Osteoblast (primary cell): ENCODE data around the gene OR6C76. TPM values are rescaled to one million over a fixed set of nuclear protein-coding genes. Genes with fewer than 3 reads are reported as not detected.

Experiments
- DNase-seq: peaks from one replicate; pipeline ENCODE4 v3.0.0; 2011; ENCODE audit warnings: low spot score, mixed read lengths; ENCODE audit not compliant: insufficient read length; ENCODE audit errors: missing footprints
- H2AFZ ChIP-seq: 2 replicates; pipeline ENCODE4 v1.6.0; 2011; ENCODE audit warnings: mild to moderate bottlenecking, low read length
- H3K27ac ChIP-seq: 2 replicates; pipeline ENCODE4 v1.5.1; 2011; ENCODE audit warnings: mild to moderate bottlenecking, low read depth, low read length, moderate library complexity
- H3K27me3 ChIP-seq: 2 replicates; pipeline ENCODE4 v1.6.0; 2012; ENCODE audit warnings: mild to moderate bottlenecking, control low read depth, inconsistent platforms, low read length, moderate library complexity; ENCODE audit not compliant: insufficient read depth
- H3K36me3 ChIP-seq: 2 replicates; pipeline ENCODE4 v1.5.1; 2011; ENCODE audit warnings: mild to moderate bottlenecking, low read length, control low read depth, moderate library complexity; ENCODE audit not compliant: insufficient read depth
- H3K4me1 ChIP-seq: 2 replicates; pipeline ENCODE4 v1.5.1; 2011; ENCODE audit warnings: mild to moderate bottlenecking, low read length, control low read depth, moderate library complexity; ENCODE audit not compliant: insufficient read depth
- H3K4me2 ChIP-seq: 2 replicates; pipeline ENCODE4 v1.6.0; 2011; ENCODE audit warnings: mild to moderate bottlenecking, low read length; ENCODE audit not compliant: insufficient read depth
- H3K4me3 ChIP-seq: fragments of 200-600 bp; sonication (generic); 3 replicates; pipeline ENCODE4 v1.5.1; 2012; ENCODE audit warnings: mild to moderate bottlenecking, low read length, inconsistent platforms; ENCODE audit not compliant: insufficient read depth
- H3K79me2 ChIP-seq: 2 replicates; pipeline ENCODE4 v1.6.0; 2012; ENCODE audit warnings: mild to moderate bottlenecking, low read length, control low read depth, inconsistent platforms; ENCODE audit not compliant: insufficient read depth
- H3K9me3 ChIP-seq: 2 replicates; pipeline ENCODE4 v1.5.1; 2011; ENCODE audit warnings: low read depth, low read length, control low read depth
- H4K20me1 ChIP-seq: 2 replicates; pipeline ENCODE4 v1.6.0; 2012; ENCODE audit warnings: mild to moderate bottlenecking, low read length, control low read depth; ENCODE audit not compliant: insufficient read depth
- total RNA-seq: library from RNA; depleted of rRNA; stranded (reverse); fragments of >200 nt; gene quantifications from 2 replicates; pipeline ENCODE4 v1.2.3, GENCODE V29; 2012
- TF ChIP-seq, protein P1 (sequence below): IDR thresholded peaks from 2 replicates; pipeline ENCODE4 v1.5.1; 2011; ENCODE audit warnings: mild to moderate bottlenecking, low read depth, low read length, moderate library complexity; ENCODE audit errors: extremely low read depth

OR6C76 gene
- not detected in 2 replicates for total RNA-seq

GRCh38 chr12:55425954-55426353 is at the start of gene OR6C76:
TSS of gene OR6C76 (plus strand) at chr12:55426254. CDS start at chr12:55426254, 0 bp downstream.
- H3K4me3 ChIP-seq = no peak within 1 kb of the TSS
- H3K27me3 ChIP-seq = no peaks in the 10 kb centered on the region
- TF ChIP-seq, protein P1, sequence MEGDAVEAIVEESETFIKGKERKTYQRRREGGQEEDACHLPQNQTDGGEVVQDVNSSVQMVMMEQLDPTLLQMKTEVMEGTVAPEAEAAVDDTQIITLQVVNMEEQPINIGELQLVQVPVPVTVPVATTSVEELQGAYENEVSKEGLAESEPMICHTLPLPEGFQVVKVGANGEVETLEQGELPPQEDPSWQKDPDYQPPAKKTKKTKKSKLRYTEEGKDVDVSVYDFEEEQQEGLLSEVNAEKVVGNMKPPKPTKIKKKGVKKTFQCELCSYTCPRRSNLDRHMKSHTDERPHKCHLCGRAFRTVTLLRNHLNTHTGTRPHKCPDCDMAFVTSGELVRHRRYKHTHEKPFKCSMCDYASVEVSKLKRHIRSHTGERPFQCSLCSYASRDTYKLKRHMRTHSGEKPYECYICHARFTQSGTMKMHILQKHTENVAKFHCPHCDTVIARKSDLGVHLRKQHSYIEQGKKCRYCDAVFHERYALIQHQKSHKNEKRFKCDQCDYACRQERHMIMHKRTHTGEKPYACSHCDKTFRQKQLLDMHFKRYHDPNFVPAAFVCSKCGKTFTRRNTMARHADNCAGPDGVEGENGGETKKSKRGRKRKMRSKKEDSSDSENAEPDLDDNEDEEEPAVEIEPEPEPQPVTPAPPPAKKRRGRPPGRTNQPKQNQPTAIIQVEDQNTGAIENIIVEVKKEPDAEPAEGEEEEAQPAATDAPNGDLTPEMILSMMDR = no peak
- no peak within 1 kb of the TSS for H2AFZ ChIP-seq
- no peaks in the 10 kb centered on the region for H4K20me1 ChIP-seq
- no peak within 1 kb of the TSS for H3K27ac ChIP-seq
- no peaks in the 10 kb centered on the region for H3K36me3 ChIP-seq
- H3K4me2 ChIP-seq = no peak within 1 kb of the TSS
- H3K4me1 ChIP-seq = no peaks in the 10 kb centered on the region
- no peaks in the 10 kb centered on the region for H3K9me3 ChIP-seq
- no peaks in the 10 kb centered on the region for H3K79me2 ChIP-seq
- DNase-seq = no peak

DNA sequence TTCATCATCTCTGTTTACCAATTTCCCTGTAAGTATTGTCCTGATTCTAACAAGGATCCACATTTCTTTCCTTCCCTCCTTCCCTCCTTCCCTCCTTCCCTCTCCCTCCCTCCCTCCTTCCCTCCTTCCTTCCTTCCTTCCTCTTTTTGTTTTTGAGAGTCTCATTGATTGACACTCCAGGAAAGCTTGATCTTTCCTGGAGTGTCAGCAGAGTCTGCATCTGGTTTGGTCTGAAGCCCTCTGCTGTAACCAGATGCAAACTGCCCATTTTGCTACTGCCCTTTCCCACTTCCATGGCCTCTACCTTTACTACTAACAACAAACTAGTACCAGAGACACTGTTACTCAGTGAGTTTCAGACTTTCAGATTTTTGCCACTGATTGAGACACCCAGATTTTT is 40.2 kb upstream of the OR6C76 start:
- no peak overlapping the region for H3K27ac ChIP-seq
- no peak overlapping the region for H3K4me2 ChIP-seq
- TF ChIP-seq, protein P1 = no peak
- H3K79me2 ChIP-seq = no peaks in the 10 kb centered on the region
- no peaks in the 10 kb centered on the region for H3K36me3 ChIP-seq
- H3K27me3 ChIP-seq = no peaks in the 10 kb centered on the region
- no peaks in the 10 kb centered on the region for H3K9me3 ChIP-seq
- no peaks in the 10 kb centered on the region for H4K20me1 ChIP-seq
- H3K4me3 ChIP-seq = no peak overlapping the region
- no peaks in the 10 kb centered on the region for H3K4me1 ChIP-seq
- no peak for DNase-seq
- H2AFZ ChIP-seq = no peak overlapping the region

GRCh38 chr12:55392032-55392795 is 33.8 kb upstream of the OR6C76 start:
- Histone ChIP-seq H2AFZ (no peak overlapping the region), H3K9me3 (no peaks in the 10 kb centered on the region), H3K27ac (no peak overlapping the region), H3K36me3 (no peaks in the 10 kb centered on the region), H3K4me3 (no peak overlapping the region), H3K4me1 (no peaks in the 10 kb centered on the region), H4K20me1 (no peaks in the 10 kb centered on the region), H3K27me3 (no peaks in the 10 kb centered on the region), H3K4me2 (no peak overlapping the region), H3K79me2 (no peaks in the 10 kb centered on the region)
- TF ChIP-seq, protein P1 = no peak
- no peak for DNase-seq

- Histone ChIP-seq H3K27me3 (no peaks in the 10 kb centered on the region), H2AFZ (no peak overlapping the region), H3K9me3 (no peaks in the 10 kb centered on the region), H4K20me1 (no peaks in the 10 kb centered on the region), H3K4me2 (no peak overlapping the region), H3K27ac (no peak overlapping the region), H3K4me1 (no peaks in the 10 kb centered on the region), H3K79me2 (no peaks in the 10 kb centered on the region), H3K36me3 (no peaks in the 10 kb centered on the region), H3K4me3 (no peak overlapping the region)
- TF ChIP-seq, protein P1 = no peak
- DNase-seq = no peak
These were observed 29.7 kb upstream of the OR6C76 start for GRCh38 chr12:55396326-55396725.
